HUES48 (cell line): Measurements from ENCODE around the gene CSTPP1.

ENCODE experiments used
- H3K27ac ChIP-seq: one replicate; pipeline ENCODE4 v1.7.0; 2013; ENCODE audit warnings: low read depth, low read length, inconsistent platforms
- H3K27me3 ChIP-seq: 2 replicates; pipeline ENCODE4 v1.6.1; 2013; ENCODE audit warnings: mild to moderate bottlenecking, low read length; ENCODE audit not compliant: control insufficient read depth, insufficient read depth
- H3K36me3 ChIP-seq: 2 replicates; pipeline ENCODE4 v1.6.1; 2013; ENCODE audit warnings: low read length; ENCODE audit not compliant: control insufficient read depth, insufficient read depth
- H3K4me1 ChIP-seq: 2 replicates; pipeline ENCODE4 v1.6.1; 2013; ENCODE audit warnings: mild to moderate bottlenecking, low read length; ENCODE audit not compliant: control insufficient read depth, insufficient read depth
- H3K4me3 ChIP-seq: 2 replicates; pipeline ENCODE4 v1.5.1; 2013; ENCODE audit warnings: mild to moderate bottlenecking, low read depth, low read length
- H3K9ac ChIP-seq: 2 replicates; pipeline ENCODE4 v1.6.1; 2013; ENCODE audit warnings: mild to moderate bottlenecking, low read depth, low read length, moderate library complexity
- H3K9me3 ChIP-seq: 2 replicates; pipeline ENCODE4 v1.6.1; 2013; ENCODE audit warnings: low read length; ENCODE audit not compliant: control insufficient read depth, insufficient read depth

Gene CSTPP1

DNA sequence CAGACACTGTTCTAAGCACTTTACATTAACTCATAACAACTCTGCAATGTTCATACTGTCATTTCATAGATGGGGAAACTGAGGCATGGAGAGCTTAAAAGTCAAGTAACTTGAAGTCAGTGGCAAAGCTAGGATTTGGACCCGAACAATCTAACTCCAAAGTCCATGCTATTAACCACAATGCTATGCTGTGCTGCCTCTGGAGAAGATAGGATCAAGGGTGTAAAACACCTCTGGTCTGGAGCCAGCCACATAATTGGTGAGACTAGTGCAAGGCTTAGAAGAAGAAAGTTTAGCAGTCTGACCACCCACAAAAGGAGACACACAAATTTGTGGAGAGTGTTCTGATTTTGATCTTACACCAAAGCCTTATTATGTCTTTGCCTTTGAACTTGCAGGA is 196.4 kb downstream of the CSTPP1 start:
- H3K36me3 ChIP-seq: no peaks in the 10 kb centered on the region
- peaks cover 9% of the 10 kb centered on the region for H3K4me1 ChIP-seq
- no peaks in the 10 kb centered on the region for H3K9me3 ChIP-seq
- H3K27me3 ChIP-seq: no peaks in the 10 kb centered on the region
- H3K27ac ChIP-seq: no peak overlapping the region
- H3K4me3 ChIP-seq: no peak overlapping the region
- H3K9ac ChIP-seq: no peak overlapping the region

DNA sequence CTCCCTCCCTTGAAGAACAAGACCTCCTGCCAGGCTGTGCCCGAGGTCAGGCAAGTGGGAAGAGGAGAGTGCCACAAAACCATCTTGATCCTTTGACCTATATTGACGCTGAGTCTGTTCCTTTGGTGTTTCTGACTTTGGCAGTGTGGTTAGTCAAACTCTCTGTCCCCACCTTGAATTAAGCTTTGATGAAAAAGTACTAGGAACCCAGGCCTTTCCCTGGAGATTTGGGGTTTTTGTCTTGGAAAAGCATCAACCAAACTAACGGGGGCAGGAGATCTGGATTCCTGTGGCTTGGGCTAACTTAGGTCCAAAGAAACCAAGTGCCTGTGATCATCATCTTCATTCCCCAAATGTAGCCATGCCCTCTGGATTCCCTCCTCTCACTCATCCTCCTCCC is 199.8 kb downstream of the CSTPP1 start:
- no peak overlapping the region for H3K9ac ChIP-seq
- no peaks in the 10 kb centered on the region for H3K4me1 ChIP-seq
- H3K9me3 ChIP-seq: no peaks in the 10 kb centered on the region
- no peaks in the 10 kb centered on the region for H3K27me3 ChIP-seq
- H3K27ac ChIP-seq: no peak overlapping the region
- H3K4me3 ChIP-seq: no peak overlapping the region
- H3K36me3 ChIP-seq: no peaks in the 10 kb centered on the region

DNA sequence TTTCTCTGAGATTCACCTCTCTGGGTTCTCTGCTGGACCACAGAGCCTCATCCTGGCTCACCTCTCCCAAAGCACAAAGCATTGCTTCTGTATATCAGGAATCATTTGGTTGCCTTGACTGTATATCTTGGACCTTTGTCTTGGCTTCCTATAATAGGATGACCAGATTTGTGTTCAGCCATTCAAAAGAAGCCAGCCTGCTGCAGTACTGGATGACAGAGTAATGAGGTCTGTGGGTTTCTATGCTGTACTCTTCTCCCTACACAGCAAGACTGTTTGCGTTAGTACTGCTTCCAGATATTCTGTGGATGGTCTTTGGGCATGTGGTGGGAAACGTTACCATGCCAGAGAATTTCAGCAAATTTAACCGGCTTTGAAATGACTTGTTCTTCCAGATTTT is 200.4 kb downstream of the CSTPP1 start:
- no peaks in the 10 kb centered on the region for H3K9me3 ChIP-seq
- no peak overlapping the region for H3K9ac ChIP-seq
- no peaks in the 10 kb centered on the region for H3K27me3 ChIP-seq
- no peaks in the 10 kb centered on the region for H3K36me3 ChIP-seq
- no peaks in the 10 kb centered on the region for H3K4me1 ChIP-seq
- no peak overlapping the region for H3K27ac ChIP-seq
- H3K4me3 ChIP-seq: no peak overlapping the region

- H3K36me3 ChIP-seq: no peaks in the 10 kb centered on the region
- no peaks in the 10 kb centered on the region for H3K4me1 ChIP-seq
- no peak overlapping the region for H3K9ac ChIP-seq
- H3K9me3 ChIP-seq: no peaks in the 10 kb centered on the region
- no peaks in the 10 kb centered on the region for H3K27me3 ChIP-seq
- no peak overlapping the region for H3K27ac ChIP-seq
- H3K4me3 ChIP-seq: no peak overlapping the region
These were observed 200.9 kb downstream of the CSTPP1 start for GRCh38 chr11:47137476-47137875.

DNA sequence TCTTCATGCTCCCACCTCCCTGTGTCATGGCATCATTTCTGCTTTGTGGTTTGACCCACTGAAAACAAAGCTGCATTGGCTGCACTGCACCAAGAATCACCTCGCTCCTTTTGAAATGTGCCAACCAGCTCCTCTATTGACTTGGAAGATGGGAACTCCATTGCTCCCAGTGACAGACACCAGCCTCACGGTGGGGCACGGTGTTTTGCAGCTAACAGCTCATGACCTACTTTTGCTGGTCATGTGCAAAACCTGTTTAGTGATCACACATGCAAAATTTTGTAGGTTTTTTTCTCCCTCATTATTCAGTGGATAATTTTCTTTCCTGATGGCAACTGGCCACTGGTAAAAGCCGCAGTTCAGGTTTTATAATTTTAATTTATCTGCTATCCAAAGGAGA is 203.3 kb downstream of the CSTPP1 start:
- no peak overlapping the region for H3K9ac ChIP-seq

DNA sequence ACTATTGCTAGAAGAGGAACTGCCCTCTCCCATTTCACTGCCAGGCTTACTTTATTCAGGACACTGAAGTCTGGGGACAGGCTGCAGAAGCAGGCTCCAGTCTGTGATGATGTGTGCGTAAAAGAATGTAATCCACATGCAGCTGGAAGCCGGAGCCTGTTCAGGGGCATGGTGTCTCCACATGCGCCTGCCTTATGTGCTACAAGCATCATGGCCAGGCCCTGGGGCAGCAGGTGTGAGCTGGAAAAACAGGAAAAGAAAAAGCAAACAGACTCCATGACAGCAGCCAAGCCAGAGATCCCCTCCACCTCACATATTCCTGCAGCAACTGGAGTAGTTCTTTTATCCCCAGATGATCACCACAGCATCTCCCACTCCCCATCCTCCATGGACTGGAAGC is 206.8 kb downstream of the CSTPP1 start:
- Histone ChIP-seq H3K36me3 (no peaks in the 10 kb centered on the region), H3K4me3 (no peak overlapping the region), H3K9me3 (no peaks in the 10 kb centered on the region), H3K9ac (no peak overlapping the region), H3K27me3 (no peaks in the 10 kb centered on the region), H3K4me1 (no peaks in the 10 kb centered on the region; the same call in 1 of the 2 replicates), H3K27ac (no peak overlapping the region)

More for the DNA sequence above, 203.3 kb downstream of the CSTPP1 start:
- Histone ChIP-seq H3K4me3 (no peak overlapping the region), H3K27ac (no peak overlapping the region), H3K4me1 (no peaks in the 10 kb centered on the region; the same call in 1 of the 2 replicates), H3K36me3 (no peaks in the 10 kb centered on the region), H3K27me3 (no peaks in the 10 kb centered on the region), H3K9me3 (no peaks in the 10 kb centered on the region)

GRCh38 chr11:47144541-47144940 is 208.0 kb downstream of the CSTPP1 start:
- Histone ChIP-seq H3K4me3 (no peak overlapping the region), H3K9me3 (no peaks in the 10 kb centered on the region), H3K36me3 (no peaks in the 10 kb centered on the region), H3K4me1 (no peaks in the 10 kb centered on the region; the same call in 1 of the 2 replicates), H3K27me3 (no peaks in the 10 kb centered on the region), H3K27ac (no peak overlapping the region), H3K9ac (no peak overlapping the region)

- no peaks in the 10 kb centered on the region for H3K27me3 ChIP-seq
- H3K4me1 ChIP-seq: no peaks in the 10 kb centered on the region; the same call in 1 of the 2 replicates
- no peak overlapping the region for H3K27ac ChIP-seq
- H3K9ac ChIP-seq: no peak overlapping the region
- no peak overlapping the region for H3K4me3 ChIP-seq
- no peaks in the 10 kb centered on the region for H3K9me3 ChIP-seq
- no peaks in the 10 kb centered on the region for H3K36me3 ChIP-seq
These were observed 210.7 kb downstream of the CSTPP1 start for GRCh38 chr11:47147250-47147649.

- Histone ChIP-seq H3K4me1 (peaks cover 3% of the 10 kb centered on the region; the same call in 1 of the 2 replicates), H3K4me3 (no peak overlapping the region), H3K9ac (no peak overlapping the region), H3K27me3 (no peaks in the 10 kb centered on the region), H3K27ac (no peak overlapping the region), H3K36me3 (no peaks in the 10 kb centered on the region), H3K9me3 (no peaks in the 10 kb centered on the region)
These were observed 211.1 kb downstream of the CSTPP1 start for GRCh38 chr11:47147681-47148080.

DNA sequence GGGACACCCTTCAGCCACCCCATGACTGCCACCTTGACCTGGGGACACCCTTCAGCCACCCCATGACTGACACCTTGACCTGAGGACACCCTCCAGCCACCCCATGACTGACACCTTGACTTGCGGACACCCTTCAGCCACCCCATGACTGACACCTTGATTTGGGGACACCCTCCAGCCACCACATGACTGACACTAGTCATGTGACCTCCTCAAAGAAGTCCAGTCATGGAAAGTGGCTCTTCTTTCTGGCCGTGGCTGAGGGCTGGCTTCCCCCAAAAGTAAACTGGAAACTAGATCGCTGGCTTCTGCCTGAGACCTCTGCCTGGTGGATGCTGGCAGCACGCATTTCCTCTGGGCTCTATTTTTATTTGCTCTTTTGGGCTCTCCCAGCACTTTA is 211.7 kb downstream of the CSTPP1 start:
- H3K36me3 ChIP-seq: no peaks in the 10 kb centered on the region
- no peaks in the 10 kb centered on the region for H3K9me3 ChIP-seq
- H3K27me3 ChIP-seq: no peaks in the 10 kb centered on the region
- no peak overlapping the region for H3K27ac ChIP-seq
- no peak overlapping the region for H3K4me3 ChIP-seq
- no peak overlapping the region for H3K9ac ChIP-seq
- peaks cover 7% of the 10 kb centered on the region for H3K4me1 ChIP-seq

DNA sequence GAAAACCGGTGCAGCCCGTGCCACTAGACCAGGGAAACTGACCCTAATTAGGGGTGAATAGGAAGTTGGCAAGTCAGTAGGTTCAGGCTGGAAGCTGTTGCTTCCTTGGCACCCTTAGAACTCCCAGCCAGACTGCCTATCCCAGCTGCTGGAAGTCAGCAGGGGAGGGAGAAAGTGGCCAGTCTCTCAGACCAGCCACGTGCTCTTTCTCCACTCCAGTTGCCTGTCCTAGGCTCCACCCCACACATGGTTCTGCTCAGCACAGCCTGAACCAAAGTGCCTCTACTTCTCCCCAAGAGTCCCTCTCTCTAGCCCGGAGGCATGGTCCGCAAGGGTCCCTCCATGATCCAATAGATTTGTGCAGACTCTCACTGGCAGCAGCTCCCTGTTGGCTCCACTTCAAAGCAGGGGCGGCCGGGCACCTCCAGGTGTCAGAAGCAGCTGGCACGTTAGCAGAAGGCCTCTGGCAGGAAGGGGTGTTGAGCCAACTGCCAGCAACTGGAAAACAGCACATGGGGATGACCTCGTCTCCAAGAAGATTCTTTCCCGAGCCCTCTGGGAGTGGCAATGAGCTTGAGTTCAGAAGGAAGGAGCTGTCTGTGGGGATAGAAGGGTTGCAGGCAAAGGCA is 212.5 kb downstream of the CSTPP1 start:
- Histone ChIP-seq H3K27me3 (no peaks in the 10 kb centered on the region), H3K27ac (no peak overlapping the region), H3K9me3 (no peaks in the 10 kb centered on the region), H3K4me1 (peaks cover 11% of the 10 kb centered on the region), H3K4me3 (no peak overlapping the region), H3K9ac (no peak overlapping the region), H3K36me3 (no peaks in the 10 kb centered on the region)
